AG10803 (cell line): Measurements from ENCODE around the gene ZEB1.
A peak's percentile ranks its signal among the peaks of the same experiment; 100 is the strongest.

Experiments used
- DNase-seq: peaks from one replicate; pipeline ENCODE4 v3.0.0; 2010; ENCODE audit warnings: low read depth
- H3K4me3 ChIP-seq: 2 replicates; pipeline ENCODE4 v1.5.1; 2011; ENCODE audit warnings: mild to moderate bottlenecking, low read length, control low read depth
- TF ChIP-seq, protein P1 (sequence below): conservative IDR thresholded peaks from 2 replicates; pipeline ENCODE4 v1.5.1; 2011; ENCODE audit warnings: mild to moderate bottlenecking, low read length, control low read depth, inconsistent platforms

The ZEB1 gene

GRCh38 chr10:31303212-31303611, 15.8 kb upstream of the ZEB1 start:
- H3K4me3 ChIP-seq, result no peak overlapping the region
- no peak for DNase-seq
- TF ChIP-seq, protein P1, sequence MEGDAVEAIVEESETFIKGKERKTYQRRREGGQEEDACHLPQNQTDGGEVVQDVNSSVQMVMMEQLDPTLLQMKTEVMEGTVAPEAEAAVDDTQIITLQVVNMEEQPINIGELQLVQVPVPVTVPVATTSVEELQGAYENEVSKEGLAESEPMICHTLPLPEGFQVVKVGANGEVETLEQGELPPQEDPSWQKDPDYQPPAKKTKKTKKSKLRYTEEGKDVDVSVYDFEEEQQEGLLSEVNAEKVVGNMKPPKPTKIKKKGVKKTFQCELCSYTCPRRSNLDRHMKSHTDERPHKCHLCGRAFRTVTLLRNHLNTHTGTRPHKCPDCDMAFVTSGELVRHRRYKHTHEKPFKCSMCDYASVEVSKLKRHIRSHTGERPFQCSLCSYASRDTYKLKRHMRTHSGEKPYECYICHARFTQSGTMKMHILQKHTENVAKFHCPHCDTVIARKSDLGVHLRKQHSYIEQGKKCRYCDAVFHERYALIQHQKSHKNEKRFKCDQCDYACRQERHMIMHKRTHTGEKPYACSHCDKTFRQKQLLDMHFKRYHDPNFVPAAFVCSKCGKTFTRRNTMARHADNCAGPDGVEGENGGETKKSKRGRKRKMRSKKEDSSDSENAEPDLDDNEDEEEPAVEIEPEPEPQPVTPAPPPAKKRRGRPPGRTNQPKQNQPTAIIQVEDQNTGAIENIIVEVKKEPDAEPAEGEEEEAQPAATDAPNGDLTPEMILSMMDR, result no peak

- peak; percentile 72 for DNase-seq
- TF ChIP-seq, protein P1, result no peak; the same call in 1 of the 2 replicates
- H3K4me3 ChIP-seq, result no peak overlapping the region
Observed at GRCh38 chr10:31304291-31304970, 14.6 kb upstream of the ZEB1 start.

DNA sequence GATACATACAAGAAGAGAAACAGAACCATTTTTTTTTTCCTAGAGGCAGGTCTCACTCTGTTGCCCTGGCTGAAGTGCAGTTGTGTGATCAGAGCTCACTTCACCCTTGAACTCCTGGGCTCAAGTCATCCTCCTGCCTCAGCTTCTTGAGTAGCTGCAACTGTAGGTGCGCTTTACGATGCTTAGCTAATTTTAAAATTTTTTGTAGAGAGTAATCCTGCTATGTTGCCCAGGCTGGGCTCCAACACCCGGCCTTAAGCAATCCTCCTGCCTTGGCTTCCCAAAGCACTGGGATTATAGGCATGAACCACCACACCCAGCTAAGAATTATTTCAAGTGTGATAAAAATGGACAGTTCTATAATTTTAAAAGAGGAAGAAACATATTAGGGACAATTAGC, 5.6 kb upstream of the ZEB1 start:
- DNase-seq, result no peak
- H3K4me3 ChIP-seq, result no peak overlapping the region
- TF ChIP-seq, protein P1, result no peak

- TF ChIP-seq, protein P1, result no peak
- DNase-seq, result no peak
- no peak overlapping the region for H3K4me3 ChIP-seq
Observed at GRCh38 chr10:31314256-31315150, 4.5 kb upstream of the ZEB1 start.

- peak; percentile 87 for DNase-seq
- no peak overlapping the region for H3K4me3 ChIP-seq
- TF ChIP-seq, protein P1, result no peak
Observed at GRCh38 chr10:31315453-31315852, 3.6 kb upstream of the ZEB1 start.

GRCh38 chr10:31317171-31317570, 1.8 kb upstream of the ZEB1 start:
- DNase-seq, result no peak
- H3K4me3 ChIP-seq, result no peak overlapping the region
- TF ChIP-seq, protein P1, result no peak
